Neuron (in vitro differentiated cells): ENCODE data around the gene AZU1.
A peak's percentile ranks its signal among the peaks of the same experiment; 100 is the strongest.

Source experiments
- H2AFZ ChIP-seq: one replicate; pipeline ENCODE4 v1.6.1; 2013; ENCODE audit warnings: low read depth, mild to moderate bottlenecking, inconsistent platforms, low read length, moderate library complexity
- H3K27me3 ChIP-seq: one replicate; pipeline ENCODE4 v1.6.1; 2013; ENCODE audit warnings: low read length; ENCODE audit not compliant: insufficient read depth
- H3K36me3 ChIP-seq: one replicate; pipeline ENCODE4 v1.6.1; 2013; ENCODE audit warnings: low read length; ENCODE audit not compliant: insufficient read depth
- H3K4me1 ChIP-seq: one replicate; pipeline ENCODE4 v1.6.1; 2013; ENCODE audit warnings: low read length; ENCODE audit not compliant: insufficient read depth
- H3K4me3 ChIP-seq: 2 replicates; pipeline ENCODE4 v1.5.1; 2013; ENCODE audit warnings: mild to moderate bottlenecking, low read length, moderate library complexity
- H3K9me3 ChIP-seq: one replicate; pipeline ENCODE4 v1.6.1; 2013; ENCODE audit warnings: low read length

The AZU1 gene

DNA sequence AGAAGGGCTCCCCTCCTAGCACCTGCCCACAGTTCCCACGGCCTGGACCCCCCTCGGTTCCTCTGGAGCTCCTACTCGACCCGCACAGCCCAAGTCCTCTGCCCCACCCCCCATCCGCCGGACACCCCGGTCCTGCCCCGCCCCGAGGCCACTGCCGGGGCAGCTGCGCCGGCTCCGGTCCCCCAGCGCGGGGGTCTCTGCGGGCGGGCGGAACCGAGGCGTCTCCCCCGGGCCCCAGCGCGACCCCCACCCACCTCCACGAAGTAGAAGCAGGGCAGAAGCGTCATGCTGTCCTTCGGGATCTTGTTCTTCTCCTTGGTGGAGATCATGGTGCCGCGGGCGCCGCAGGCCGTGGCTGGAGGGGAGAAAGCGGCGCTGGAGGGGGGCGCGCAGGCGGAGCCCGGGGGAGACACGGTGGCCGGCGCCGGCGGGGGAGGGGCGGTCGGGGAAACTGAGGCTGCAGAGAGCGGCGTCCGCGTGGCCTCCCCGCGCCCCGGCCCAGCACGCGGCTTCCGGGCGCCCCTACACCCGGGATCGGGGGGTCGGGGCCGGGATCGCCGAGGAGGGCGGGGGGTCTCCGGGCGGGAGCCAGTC is 6.3 kb upstream of the AZU1 start:
- peaks cover 6% of the 10 kb centered on the region for H3K4me1 ChIP-seq
- H2AFZ ChIP-seq: no peak overlapping the region
- H3K4me3 ChIP-seq: peak overlapping the region; percentile 58
- no peaks in the 10 kb centered on the region for H3K9me3 ChIP-seq
- no peaks in the 10 kb centered on the region for H3K27me3 ChIP-seq
- peaks cover 5% of the 10 kb centered on the region for H3K36me3 ChIP-seq

DNA sequence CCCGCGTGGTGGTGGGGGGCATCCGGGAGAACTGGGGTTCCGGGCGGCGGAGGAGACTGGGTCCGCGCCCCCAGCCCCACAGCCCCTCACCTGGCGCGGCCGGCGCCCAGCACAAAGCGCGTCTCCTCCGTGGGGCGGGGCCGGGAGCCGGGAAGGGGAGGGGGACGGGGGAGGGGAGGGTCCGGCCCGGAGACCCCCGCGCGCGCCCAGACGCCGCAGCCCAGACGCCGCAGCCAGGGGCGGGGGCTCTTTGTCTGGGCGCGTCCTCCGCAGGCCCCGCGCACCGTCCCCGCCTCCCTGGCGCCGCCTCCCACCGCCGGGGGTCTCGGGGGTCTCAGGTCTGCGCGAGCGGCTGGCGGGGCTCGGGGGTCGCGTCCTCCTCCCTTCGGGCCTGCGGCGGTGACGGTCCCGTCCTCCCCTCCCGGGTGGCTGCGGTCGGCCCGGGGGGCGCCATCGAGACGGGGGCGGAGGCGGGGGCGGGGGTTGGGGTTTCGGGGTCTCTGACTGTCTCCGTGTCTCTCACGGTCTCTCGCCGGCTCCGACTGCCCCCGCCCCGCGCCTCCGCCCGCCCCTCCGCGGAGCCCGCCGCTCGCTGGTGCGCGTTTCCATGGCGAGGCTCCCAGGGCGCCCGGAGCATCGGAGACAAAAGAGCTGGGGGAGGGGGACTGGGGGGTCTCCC is 5.7 kb upstream of the AZU1 start, which contains the start of gene PLPPR3:
Gene PLPPR3, minus strand, starts transcription at position 131 of the 679 bp plus-strand sequence. CDS start 396 bp downstream, outside the sequence.
- Histone ChIP-seq H3K4me1 (peaks cover 6% of the 10 kb centered on the region), H3K36me3 (peaks cover 5% of the 10 kb centered on the region), H3K27me3 (no peaks in the 10 kb centered on the region), H3K4me3 (peak within 1 kb of the TSS; percentile 58), H2AFZ (no peak within 1 kb of the TSS), H3K9me3 (no peaks in the 10 kb centered on the region)

DNA sequence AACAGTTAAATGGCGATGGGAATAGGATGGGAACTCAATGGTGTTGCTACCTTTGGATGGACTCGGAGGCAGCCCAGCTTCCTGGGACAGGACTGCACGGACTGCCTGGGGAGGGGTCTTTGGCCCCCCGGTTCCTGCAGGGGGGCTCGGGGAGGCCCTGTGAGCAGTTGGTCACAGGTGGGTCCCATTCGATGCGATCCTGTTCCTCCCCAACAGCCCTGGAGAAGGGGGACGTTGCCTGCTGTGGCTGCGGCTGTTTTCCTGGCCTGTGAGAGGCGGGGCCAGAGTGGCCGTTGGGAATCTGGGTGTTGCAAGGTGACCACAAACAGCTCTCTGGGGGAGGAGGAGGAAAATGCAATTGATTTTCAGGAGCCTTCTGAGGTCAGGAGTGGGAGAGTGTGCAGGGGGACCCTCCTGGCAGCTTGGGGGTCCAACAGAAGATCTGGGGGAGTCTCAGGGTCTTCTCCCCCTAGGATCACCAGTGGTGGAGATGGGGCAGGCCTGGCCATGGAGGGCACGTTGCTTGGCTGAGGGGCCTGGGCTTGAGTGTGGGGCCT is 4.0 kb upstream of the AZU1 start:
- H2AFZ ChIP-seq: no peak overlapping the region
- H3K4me3 ChIP-seq: no peak overlapping the region
- no peaks in the 10 kb centered on the region for H3K9me3 ChIP-seq
- H3K36me3 ChIP-seq: no peaks in the 10 kb centered on the region
- H3K27me3 ChIP-seq: no peaks in the 10 kb centered on the region
- peaks cover 6% of the 10 kb centered on the region for H3K4me1 ChIP-seq

DNA sequence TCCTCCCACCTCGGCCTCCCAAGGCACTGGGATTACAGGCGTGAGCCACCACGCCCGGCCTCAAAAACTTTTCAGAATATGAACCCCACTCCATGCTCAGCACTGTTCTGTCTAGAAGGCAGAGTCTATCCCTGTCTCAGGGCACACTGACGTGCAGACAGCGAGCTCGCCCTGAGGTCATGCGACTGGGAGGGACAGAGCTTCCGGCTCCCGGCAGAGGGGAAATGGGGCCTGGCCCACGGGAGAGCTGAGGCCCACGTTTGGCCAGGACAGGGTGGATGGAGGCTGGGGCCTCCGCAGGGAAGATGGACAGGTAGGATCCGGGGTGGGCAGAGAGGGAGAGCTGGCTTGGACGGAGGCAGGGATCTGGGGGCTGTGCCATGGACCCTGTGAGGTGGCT is 2.8 kb upstream of the AZU1 start:
- no peak overlapping the region for H3K4me3 ChIP-seq
- no peaks in the 10 kb centered on the region for H3K27me3 ChIP-seq
- peaks cover 6% of the 10 kb centered on the region for H3K4me1 ChIP-seq
- H3K36me3 ChIP-seq: no peaks in the 10 kb centered on the region
- no peak overlapping the region for H2AFZ ChIP-seq
- no peaks in the 10 kb centered on the region for H3K9me3 ChIP-seq

DNA sequence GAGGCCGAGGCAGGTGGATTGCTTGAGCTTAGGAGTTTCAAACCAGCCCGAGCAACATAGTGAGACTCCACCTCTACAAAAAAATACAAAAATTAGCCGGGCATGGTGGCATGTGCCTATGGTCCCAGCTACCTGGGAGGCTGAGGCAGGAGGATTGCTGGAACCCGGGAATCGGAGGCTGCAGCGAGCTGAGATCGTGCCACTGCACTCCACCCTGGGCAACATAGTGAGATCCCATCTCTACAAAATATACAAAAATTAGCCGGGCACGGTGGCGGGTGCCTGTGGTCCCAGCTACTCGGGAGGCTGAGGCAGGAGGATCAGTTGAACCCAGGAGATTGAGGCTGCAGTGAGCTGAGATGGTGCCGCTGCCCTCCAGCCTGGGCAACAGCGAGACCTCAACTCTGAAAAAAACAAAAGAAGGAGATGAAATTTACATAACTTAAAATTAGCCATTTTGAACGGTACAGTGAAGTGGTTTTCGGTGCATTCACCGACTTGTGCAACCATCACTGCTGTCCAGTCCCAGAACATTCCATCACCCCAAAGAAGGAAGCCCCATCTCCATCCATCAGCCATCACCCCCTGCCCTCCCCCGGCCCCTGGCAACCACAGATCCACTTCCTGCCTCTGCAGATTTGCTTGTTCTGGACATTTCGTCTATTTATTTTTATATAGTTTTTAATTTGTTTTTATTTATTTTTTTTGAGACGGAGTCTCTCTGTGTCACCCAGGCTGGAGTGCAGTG is 1.6 kb upstream of the AZU1 start:
- Histone ChIP-seq H3K4me3 (no peak overlapping the region), H2AFZ (no peak overlapping the region), H3K9me3 (no peaks in the 10 kb centered on the region), H3K4me1 (peaks cover 6% of the 10 kb centered on the region), H3K27me3 (no peaks in the 10 kb centered on the region), H3K36me3 (no peaks in the 10 kb centered on the region)

DNA sequence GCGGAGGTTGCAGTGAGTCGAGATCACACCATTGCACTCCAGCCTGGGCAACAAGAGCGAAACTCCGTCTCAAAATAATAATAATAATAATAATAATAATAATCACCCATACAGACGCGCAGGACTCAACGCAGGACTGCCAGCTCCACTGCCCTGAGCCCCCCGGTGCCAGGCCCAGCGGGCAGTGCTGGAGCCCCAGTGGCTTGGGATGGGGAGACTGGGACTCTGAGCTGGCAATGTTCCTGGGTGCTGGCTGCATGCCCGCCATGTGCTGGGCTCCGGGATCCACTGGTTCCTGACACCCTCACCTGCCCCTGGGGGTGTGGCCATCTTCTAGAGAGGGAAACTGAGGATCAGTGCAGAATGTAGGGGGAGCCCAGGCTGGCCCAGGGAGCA is 325 bp upstream of the AZU1 start:
- no peak overlapping the region for H2AFZ ChIP-seq
- H3K36me3 ChIP-seq: no peaks in the 10 kb centered on the region
- no peak overlapping the region for H3K4me3 ChIP-seq
- no peaks in the 10 kb centered on the region for H3K27me3 ChIP-seq
- H3K9me3 ChIP-seq: no peaks in the 10 kb centered on the region
- H3K4me1 ChIP-seq: peaks cover 6% of the 10 kb centered on the region

DNA sequence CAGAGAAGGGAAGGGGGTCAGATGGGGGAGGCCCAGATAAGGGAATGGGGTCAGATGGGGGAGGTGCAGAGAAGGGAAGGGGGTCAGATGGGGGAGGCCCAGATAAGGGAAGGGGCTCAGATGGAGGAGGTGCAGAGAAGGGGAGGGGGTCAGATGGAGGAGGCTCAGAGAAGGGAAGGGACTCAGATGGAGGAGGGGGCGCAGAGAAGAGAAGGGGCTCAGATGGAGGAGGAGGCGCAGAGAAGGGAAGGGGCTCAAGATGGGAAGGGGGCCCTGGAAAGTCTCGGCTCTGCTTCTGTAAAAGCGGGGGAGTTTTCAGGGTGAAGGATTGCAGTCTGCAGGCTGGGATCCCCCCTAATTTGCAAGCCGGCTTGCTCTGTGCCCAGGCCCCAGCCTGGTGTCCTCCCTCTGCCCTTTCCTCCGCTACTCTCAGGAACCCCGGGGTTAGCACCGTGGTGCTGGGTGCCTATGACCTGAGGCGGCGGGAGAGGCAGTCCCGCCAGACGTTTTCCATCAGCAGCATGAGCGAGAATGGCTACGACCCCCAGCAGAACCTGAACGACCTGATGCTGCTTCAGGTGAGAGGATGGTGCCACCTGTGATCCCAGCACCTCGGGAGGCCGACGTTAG is 1.6 kb downstream of the AZU1 start:
- Histone ChIP-seq H2AFZ (no peak overlapping the region), H3K9me3 (no peaks in the 10 kb centered on the region), H3K4me3 (no peak overlapping the region), H3K36me3 (no peaks in the 10 kb centered on the region), H3K4me1 (no peaks in the 10 kb centered on the region), H3K27me3 (no peaks in the 10 kb centered on the region)

DNA sequence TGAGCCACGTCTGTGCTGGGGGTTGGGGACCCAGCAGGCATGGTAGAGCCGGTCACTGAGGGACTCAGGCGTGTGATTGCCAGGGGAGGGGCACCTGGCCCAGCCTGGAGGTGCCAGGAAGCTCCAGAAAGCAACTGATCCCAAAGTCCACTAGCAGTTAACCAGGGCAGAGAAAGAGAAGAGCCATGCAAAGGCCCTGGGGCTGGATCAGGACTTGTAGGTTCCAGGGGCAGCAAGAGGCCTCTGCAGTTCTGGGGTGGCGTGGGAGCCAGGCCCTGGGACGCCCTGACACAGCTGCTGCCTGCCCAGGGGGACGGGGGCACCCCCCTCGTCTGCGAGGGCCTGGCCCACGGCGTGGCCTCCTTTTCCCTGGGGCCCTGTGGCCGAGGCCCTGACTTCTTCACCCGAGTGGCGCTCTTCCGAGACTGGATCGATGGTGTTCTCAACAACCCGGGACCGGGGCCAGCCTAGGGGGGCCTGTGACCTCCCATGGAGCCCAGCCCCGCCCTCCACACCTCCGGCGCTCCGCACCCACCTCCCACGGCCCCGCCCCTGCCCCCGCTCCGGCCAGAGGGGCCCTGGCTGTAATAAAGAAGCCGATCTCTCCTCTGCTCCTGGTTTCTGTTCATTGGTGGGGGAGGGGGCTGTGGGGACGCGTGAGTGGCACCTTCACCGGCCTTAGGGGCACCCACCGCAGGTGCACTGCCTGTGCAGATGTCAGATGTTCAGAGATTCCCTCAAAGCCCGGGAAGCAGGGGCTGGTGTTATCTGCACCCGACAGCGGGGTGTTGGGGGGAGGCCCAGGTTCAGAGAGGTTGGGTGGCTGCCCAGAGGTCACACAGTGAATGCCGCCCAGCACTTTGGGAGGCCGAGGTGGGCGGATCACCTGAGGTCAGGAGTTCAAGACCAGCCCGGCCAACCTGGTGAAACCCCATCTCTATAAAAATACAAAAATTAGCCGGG is 4.1 kb downstream of the AZU1 start:
- Histone ChIP-seq H3K36me3 (no peaks in the 10 kb centered on the region), H3K27me3 (no peaks in the 10 kb centered on the region), H3K4me3 (no peak overlapping the region), H3K9me3 (no peaks in the 10 kb centered on the region), H3K4me1 (no peaks in the 10 kb centered on the region), H2AFZ (no peak overlapping the region)

DNA sequence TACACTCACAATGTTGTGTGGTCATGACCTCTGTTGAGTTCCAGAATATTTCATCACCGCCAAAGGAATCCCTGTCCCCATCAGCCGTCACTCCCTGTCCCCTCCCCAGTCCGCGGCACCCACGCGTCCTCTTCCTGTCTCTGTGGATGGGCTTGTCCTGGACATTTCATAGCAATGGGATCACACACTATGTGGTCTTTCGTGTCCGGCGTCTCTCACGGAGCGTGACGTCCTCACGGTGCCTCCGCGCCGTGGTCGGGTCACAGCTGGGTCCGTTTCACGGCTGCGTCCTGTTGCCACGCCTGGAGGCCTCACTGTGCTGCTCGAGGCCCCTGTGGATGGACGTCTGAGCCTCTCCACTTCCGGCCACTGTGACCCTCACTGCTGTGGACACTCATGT is 6.6 kb downstream of the AZU1 start:
- H2AFZ ChIP-seq: no peak overlapping the region
- no peaks in the 10 kb centered on the region for H3K36me3 ChIP-seq

DNA sequence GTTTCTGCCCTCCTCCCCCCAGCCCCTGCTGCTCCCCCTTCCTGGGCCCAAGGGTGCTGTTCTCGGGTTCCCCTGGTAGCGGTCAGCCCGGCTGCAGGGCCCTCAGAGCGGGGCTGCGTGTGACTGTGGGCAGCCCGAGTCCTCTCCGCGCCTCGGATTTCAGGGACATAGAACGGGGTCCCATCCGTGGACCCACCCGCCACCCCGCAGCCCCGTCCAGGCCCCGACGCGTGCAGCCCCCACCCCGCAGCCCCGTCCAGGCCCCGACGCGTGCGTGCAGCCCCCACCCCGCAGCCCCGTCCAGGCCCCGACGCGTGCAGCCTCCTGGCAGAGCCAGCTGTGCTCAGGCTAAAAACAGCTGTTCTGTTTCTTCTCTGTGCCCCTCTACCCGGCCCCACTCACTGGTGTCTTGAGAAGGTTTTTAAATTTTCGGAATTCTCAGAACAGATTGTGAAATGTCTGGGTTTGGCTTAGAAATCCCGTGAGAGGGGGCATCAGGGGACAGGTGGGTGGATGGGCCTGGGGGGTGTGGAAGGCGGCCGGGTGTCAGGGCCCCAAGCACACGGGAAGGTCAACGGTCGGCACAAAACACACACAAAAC is 7.7 kb downstream of the AZU1 start:
- H3K27me3 ChIP-seq: no peaks in the 10 kb centered on the region
- H2AFZ ChIP-seq: no peak overlapping the region
- no peaks in the 10 kb centered on the region for H3K36me3 ChIP-seq
- H3K4me3 ChIP-seq: no peak overlapping the region
- H3K4me1 ChIP-seq: no peaks in the 10 kb centered on the region
- H3K9me3 ChIP-seq: no peaks in the 10 kb centered on the region

More for the DNA sequence above, 6.6 kb downstream of the AZU1 start:
- Histone ChIP-seq H3K9me3 (no peaks in the 10 kb centered on the region), H3K4me3 (no peak overlapping the region), H3K4me1 (no peaks in the 10 kb centered on the region), H3K27me3 (no peaks in the 10 kb centered on the region)

DNA sequence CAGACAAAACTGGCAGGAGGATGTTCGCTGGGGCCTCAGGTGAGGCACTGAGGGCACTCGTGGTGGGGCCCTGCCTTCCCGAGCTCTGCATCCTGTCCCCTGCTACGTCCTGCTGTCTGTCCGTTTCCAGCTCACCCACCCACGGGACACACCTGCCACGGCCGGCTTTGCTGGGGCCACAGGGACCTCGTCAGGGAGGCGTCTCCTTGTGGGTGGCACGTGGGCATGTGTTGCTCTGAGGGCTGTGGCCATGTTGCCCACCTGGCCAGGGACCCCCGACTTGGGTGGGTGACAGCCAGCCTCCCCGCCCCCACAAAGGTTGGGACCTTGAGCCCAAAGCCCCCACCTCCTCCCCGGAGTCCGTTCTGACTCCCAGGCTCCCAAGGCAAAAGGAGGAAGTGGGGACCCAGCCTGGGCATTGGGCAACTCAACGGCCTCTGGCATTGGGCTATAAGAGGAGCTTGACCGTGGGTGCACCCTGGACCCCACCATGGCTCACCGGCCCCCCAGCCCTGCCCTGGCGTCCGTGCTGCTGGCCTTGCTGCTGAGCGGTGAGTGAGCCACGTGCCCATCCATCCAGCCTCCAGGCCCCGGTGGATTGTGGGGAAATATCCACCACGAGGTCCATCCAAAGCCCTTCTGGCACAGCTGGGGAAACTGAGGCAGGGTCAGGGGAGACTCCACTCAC is 13.0 kb downstream of the AZU1 start, which contains the start of gene PRTN3:
Gene PRTN3, plus strand, starts transcription at position 481 of the 688 bp plus-strand sequence. Its CDS starts 10 bp downstream, at position 491.
- Histone ChIP-seq H3K4me3 (no peak within 1 kb of the TSS), H3K4me1 (peaks cover 9% of the 10 kb centered on the region), H3K27me3 (peaks cover 16% of the 10 kb centered on the region)

More for the DNA sequence above, 13.0 kb downstream of the AZU1 start, which contains the start of gene PRTN3:
- no peak within 1 kb of the TSS for H2AFZ ChIP-seq
- H3K36me3 ChIP-seq: no peaks in the 10 kb centered on the region
- H3K9me3 ChIP-seq: no peaks in the 10 kb centered on the region
